Measurements from ENCODE around the gene DIDO1.
"Not testable (repeated sequence)": the region's sequence is repeated elsewhere in the genome, so short reads cannot be mapped to it uniquely, and the experiment has no call there.

DIDO1 gene

DNA sequence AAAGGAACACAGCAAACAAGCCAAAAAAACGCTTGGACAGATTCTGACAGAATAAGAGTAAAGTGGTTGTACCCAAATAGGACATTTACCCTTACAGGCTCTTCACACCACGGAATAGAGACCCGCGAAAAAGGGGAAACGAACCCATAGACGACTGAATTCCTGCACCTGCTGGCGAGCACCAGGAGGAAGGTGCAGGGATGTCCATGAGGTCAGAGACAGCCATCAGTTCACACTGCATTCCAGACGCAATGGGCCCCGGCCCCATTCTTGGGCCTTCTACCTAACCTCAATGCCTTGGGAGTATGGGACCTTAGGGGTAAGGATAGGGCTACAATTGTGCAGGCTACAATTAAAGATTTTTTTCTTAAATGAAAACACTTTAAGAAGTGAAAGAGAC, 5.2 kb upstream of the DIDO1 start:
- in situ Hi-C loops (cut with MboI; ENCODE audit: low sequenced_read_pairs) = no loop called here

DNA sequence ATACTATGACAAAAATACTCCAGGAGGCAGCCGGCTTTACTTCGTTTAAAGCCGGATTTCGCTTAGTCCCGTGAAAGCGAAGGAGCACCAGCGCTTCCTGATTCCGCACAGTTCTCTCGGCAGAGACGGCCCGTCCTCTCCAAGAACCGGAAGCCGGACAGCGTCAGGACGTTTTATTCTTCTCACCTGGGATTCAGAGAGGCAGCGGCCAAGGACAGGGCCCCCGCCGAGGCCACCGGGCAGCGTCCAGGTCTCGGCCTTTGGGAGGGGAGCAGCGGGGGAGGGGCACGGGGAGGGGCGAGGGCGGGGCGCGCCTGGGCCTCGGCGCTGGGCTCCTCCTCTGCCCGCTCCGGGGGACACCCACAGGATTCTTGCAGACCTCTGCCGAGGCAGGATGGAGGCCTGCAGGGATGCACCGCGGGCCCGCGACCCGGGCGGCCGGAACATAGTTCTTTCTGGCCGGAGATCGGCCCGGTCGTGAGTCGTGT, 2.8 kb upstream of the DIDO1 start:
- in situ Hi-C loops (cut with MboI; ENCODE audit: low sequenced_read_pairs) = no loop called here

DNA sequence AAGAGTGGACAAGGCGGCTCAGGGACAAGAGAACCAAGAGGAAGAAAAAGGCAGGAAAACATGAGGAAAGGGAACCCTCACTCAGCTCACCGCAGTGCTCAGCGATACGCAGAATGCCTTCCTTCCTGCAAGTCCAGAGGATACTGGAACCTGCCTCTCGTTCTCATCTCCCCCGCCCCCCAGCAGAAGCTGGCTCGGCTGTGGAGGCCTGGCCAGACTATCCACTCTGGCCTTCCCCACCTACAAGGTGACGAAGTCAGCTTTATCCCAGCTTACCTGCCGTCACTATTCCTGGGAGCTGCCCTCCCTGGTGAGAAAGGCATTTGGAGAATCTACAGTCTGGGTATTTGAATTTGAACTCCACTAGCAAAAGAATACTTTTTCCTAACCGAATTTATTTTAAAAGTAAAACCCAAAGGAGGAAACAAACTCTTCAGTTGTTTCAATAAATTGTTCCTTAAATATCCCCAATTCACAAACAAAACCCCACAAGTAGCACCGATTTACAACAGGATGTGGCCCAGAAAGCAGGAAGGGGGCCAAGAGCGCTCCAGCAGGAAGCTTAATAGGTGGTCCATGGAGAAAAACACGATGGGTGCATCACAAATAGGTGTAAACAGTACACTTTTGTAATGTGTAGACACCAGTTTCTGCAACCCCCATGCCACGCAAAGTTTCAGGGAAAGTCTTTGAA, 2.1 kb upstream of the DIDO1 start:
- in situ Hi-C loops (cut with MboI; ENCODE audit: low sequenced_read_pairs) = no loop called here

DNA sequence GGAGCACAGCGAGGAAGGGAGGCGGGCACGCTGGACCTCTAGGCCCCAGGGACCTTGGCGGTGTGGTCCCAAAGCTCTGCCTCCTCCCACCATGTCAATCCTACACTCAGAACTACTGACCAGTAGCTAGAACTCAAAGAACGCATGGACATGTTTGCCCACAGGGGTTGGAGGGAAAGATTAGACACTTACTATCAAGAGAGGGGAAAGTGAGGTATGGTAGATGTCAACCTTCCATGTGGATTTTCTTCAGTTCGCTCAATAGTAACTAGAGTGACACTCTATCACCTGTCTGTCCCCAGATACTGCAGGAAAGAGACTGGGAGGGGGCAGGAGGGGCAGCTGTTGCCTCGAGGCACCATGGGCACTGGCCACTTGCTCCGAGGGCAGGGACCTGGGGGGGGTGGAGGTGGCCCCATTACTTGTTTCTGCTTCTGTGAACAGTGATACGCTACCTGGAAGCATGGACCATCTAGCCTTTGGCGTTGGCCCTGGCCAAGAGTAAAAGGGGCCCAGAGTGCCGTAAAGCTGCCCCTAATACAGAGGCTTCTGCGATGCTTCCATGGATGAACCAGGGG, 912 bp upstream of the DIDO1 start:
- in situ Hi-C loops (cut with MboI; ENCODE audit: low sequenced_read_pairs) = no loop called here

DNA sequence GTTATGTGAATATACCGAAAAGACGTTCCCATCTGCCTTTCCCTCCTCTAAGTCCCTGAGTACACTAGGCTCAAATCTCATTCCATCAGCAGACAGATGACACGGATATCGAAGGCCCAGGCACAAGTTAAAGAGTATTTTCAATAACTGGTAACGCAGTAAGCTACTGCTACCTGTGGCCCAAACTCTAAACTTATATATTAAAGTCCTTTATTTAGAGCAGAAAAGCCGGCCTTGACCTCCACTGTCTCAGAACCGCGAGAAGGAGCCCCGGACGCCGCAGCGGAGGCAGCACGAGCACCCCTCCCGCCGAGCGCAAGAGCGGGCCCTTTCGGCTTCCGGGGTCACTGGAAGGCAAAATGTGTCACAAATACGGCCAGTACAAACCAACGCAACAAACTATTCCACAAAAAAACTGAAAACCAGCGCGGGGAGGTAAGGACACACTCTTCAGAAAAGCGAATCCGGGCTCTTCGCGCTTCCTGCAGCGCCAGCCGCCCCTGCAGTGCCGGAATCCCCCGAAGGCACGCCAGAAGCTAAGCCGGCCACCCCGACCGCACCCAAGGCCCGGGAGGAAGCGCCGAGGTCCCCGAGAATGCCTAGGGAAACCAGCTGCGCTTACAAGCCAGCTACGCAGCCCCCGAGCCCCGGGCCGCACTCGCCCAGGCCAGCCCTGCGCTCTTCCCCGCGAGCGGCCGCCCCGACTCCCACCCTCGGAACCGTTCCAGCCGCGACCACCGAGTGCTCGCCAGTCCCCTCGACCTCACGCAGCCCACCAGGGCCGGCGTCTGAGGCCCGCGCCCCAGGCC, 681 bp downstream of the DIDO1 start:
- in situ Hi-C loops (cut with MboI; ENCODE audit: low sequenced_read_pairs) = no loop called here

DNA sequence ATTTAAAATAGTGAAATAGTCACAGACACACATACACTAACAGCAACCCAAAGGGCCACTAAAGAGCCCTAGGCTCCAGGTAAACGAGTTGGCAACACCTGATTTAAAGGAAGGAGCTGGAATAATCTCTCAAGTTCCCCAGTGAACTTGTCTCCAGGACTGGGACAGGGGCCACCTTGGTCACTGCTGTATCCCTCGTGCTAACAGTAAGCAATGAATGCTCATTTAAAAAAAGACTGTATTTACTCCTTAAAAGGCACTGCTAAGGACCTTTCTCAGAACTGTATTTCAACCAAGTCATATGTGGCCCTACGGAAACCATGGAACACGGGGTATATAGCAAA, 1.3 kb downstream of the DIDO1 start:
- in situ Hi-C loops (cut with MboI; ENCODE audit: low sequenced_read_pairs) = no loop called here

DNA sequence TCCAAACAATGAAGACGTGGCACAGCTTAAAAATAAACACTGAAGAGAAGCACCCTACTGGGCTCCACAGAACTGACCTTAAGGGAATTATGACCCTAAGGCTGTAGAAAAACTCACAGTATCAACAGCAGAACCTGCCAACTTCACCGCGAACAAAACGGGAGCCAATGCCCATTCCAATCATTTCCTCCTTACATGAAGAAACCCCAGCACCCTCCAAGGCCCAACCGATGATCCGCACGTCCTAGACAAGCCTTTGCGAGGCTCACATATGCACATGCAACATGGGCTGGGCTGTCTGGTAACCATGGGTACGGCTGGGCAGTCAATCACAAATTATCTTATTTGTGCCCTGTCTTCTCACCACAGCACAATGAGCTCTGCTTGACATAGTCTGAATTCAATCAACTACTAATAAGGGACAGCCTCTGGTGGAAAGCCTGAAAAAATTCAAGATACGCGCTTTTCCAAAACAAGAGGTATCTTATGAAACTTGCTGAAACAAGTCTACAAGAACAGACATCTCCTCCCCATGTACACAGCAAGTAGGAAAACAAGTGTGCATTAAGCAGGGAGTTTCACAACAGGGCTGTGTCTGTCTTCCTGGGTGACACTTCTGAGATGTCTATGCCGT, 1.7 kb downstream of the DIDO1 start:
- in situ Hi-C loops (cut with MboI; ENCODE audit: low sequenced_read_pairs) = no loop called here

DNA sequence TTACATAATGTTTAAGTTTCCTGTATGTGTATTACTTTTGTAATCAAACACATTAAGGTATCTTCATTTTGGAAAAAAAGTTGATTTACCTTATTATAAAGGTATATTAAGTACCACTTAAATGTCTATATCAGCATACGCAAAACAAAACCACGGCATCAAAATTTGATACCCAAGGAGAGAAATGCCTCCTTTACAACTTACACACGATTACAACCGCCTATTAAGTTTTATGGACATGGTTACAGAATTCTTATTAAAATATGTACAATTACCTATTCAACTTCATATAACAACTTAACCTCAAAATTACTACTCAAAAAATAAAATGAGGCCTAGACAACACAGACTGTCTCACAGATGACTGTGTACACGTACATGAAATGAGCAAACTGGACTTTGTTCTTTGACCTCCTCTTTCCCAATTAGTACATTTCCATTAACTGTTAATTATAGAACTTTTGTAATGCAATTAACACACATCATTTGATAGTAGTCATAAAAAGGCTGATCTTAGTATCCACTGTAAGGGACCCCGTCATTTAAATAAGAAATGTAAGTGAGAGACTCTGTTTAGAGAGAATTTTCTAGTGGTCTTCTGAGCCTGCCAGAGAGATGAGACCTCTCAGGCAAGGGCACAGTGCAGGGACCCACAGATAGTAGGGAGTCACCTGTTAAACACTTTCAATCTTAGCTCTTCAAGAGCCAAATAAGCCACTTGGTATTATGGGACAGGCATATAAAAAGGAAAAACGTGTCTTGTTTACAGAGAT, 2.5 kb downstream of the DIDO1 start:
- in situ Hi-C loops (cut with MboI; ENCODE audit: low sequenced_read_pairs) = no loop called here

DNA sequence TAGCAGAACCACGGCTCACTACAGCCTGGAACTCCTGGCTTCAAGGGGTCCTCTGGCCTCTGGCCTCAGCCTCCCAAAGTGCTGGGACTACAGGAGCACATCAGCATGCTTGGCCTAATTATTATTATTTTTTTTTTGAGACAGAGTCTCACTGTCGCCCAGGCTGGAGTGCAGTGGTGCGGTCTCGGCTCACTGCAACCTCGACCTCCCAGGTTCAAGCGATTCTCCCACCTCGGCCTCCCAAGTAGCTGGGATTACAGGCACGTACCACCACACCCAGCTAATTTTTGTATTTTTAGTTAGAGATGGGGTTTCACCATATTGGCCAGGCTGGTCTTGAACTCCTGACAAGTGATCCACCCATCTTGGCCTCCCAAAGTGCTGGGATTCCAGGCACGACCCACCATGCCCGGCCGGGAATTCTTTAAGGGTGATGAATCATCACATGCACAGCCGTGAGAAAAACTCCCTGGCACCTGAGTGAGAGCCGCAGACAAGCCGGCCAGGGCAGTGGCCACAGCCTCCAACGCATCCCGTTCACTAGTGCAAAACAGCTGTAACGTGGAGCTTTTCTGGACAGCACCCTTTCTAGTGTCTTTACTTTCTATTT, 3.1 kb downstream of the DIDO1 start:
- in situ Hi-C loops (cut with MboI; ENCODE audit: low sequenced_read_pairs) = not testable (repeated sequence)

DNA sequence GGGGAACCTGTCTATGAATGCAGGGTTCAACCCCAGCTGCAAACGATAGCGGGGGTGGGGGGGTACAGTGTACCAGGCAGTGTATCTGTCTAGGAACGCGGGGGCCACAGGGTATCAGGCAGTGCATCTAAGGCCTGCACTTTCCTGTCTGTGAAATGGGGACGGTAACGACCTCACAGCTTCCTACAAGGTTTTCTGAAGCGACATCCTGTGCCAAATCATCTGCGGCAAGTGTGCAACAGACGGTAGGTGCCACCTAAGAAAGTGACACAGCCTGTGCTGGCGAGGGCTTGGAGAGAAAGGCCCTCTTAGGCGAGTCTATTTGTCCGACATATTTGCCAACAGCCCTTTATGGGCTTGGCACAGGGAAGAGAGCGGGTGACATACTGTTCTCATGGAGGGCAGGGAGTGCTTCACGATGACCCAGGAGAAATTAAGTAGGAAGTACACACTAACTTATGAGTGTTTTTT, 3.8 kb downstream of the DIDO1 start:
- in situ Hi-C loops (cut with MboI; ENCODE audit: low sequenced_read_pairs) = no loop called here

DNA sequence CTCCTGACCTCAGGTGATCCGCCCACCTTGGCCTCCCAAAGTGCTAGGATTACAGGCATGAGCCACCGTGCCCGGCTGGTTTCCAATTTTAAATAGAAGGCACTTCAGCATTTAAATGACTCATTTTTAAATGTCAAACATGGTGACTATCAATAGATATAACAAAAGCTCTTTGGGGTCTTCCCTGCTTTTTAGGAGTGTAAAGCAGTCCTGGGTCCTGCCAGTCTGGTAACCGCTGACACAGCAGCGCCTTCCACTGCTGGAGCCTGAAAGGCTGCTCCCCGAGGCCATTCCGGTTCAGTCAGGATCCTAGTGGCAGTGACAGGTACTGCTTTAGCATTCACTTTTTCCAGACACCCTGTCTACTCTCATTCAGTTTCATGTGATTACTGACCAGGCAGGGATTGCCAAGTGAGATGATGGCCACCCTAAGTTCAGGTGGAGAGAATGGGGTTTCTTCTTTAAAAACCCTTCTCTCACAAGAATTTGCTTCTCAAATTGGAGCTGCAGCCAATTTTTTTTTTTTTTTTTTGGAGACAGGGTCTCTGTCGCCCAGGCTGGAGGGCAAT, 5.1 kb downstream of the DIDO1 start:
- in situ Hi-C loops (cut with MboI; ENCODE audit: low sequenced_read_pairs) = no loop called here

DNA sequence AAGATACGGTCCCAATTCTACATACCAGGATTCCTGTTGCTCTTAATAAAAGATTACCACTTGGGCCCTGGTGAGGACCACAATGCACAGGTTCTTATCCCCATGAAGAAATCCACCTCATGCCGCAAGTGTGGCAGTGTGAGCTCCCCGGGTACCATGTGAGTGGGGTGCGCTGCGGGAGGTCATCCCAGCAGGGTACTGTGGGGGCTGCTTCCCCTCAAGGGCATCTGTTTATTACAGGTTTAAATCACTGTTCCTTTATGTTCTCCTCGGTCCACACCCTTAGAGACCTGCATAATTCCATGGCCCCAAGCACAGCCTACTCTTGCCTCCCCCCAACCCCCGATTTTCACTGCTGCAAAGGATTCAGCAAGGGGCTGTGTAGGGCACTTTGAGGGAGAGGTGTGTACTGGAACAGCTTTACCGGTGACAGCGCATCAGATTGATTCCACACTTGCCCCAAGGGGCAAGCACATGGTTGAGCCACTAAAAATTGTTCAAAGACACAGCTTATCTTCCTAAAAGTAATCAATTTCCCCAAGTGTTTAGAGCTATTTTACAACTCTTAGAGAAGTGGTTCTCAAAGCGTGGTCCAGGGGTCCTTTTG, 6.2 kb downstream of the DIDO1 start:
- in situ Hi-C loops (cut with MboI; ENCODE audit: low sequenced_read_pairs) = no loop called here

DNA sequence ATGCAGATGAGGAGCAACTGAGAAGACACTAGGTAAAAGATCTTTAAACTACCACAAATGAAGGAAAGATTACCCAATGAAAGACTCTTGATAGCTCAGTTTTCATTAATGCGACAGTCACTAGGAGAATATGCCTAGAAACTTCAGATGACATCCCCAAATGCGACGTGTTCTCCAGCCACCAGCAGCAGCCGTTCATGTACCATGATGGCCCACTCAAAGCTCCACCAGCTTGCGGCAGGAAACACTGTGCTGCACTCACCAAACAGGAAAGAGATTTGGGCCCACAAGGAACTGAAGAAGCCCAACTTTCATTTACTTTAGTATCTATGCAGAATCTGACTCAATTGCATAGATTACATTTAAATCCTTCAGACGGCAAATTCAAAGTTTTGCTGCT, 7.5 kb downstream of the DIDO1 start:
- in situ Hi-C loops (cut with MboI; ENCODE audit: low sequenced_read_pairs) = no loop called here

DNA sequence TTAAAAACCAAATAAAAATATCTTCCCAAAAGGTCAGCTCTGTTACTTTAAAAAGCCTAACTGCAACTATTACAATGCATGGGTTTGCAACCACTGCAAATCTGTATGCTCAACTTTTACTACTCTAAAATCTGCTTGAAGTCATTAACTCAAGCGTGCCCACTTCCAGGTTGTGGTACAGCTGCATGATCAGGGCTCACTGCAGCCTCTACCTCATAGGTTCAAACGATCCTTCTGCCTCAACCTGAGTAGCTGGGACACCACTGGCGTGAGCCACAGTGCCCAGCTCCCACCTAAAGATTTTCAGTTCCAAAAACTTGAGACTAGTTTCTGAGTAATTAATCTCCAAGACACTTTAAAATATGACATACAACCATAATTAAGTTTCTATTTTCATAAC, 8.2 kb downstream of the DIDO1 start:
- in situ Hi-C loops (cut with MboI; ENCODE audit: low sequenced_read_pairs) = no loop called here

DNA sequence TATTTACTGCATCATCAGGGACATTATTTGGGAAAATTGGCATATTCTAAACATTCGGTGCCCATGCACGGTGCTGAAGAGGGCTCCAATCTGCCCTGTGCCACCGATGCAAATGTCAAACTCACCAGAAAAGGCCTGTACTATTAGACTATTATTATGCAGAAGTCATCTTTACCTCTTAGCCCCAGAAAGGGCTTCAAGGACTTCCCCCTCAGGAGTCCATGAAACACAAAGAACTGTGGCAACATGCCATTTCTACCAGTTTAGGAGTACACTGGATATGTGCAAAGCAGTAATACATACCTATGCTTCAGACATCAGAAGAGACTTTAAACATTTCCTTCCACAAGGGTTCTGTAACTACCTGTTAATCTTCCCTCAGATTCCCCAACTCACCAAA, 8.6 kb downstream of the DIDO1 start:
- in situ Hi-C loops (cut with MboI; ENCODE audit: low sequenced_read_pairs) = no loop called here

DNA sequence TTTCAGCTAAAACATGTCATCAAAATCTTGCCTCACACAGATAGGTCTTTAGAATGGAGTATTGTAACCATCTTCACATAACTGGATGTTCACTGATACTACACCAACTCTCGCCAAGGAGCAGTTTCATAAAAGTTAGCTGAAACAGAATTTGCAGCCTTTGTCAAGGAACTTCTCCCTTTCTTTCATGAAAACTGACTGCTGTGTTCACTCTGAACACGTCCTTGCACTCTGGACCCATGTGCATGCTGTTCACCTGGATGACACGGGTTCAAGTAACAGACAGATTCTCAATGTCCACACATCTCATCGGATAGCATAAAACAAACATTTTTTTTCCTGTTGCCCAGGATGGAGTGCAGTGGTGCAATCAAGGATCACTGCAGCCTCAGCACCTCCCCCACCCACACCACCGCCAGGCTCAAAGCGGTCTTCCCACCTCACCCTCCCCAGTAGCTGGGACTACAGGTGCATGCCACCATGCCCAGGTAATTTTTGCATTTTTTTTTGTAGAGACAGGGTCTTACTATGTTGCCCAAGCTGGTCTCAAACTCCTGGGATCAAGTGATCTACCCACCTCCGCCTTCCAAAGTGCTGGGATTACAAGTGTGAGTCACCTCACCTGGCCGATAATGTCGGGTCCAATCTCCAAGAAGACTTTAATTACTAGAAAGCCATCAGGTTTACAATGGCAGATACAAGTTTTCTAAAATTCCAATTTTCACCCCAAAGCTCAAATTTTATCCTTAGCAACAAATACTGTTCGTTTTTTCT, 9.4 kb downstream of the DIDO1 start:
- in situ Hi-C loops (cut with MboI; ENCODE audit: low sequenced_read_pairs) = no loop called here

DNA sequence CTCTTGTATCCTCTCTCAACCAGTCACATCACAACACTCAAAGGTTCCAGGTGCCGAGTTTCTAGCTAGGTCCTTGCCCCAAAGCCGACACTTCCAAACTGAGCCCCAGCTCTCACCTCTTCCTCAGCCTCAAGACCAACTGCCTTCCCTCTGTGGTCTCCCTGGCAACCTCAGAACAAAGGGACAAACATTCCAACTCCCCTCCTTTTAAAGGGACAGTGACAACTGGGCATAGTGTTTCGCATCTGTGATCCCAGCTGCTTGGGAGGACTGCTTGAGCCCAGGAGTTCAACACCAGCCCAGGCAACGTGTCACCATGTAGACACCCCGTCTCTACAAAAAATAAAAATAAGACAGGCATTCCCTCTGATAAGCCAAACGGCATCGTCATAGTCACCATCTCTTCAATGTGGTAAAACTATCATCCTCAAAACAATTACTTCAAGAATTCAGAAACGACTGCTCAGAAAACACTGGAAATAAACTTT, 11.3 kb downstream of the DIDO1 start:
- in situ Hi-C loops (cut with MboI; ENCODE audit: low sequenced_read_pairs) = no loop called here

DNA sequence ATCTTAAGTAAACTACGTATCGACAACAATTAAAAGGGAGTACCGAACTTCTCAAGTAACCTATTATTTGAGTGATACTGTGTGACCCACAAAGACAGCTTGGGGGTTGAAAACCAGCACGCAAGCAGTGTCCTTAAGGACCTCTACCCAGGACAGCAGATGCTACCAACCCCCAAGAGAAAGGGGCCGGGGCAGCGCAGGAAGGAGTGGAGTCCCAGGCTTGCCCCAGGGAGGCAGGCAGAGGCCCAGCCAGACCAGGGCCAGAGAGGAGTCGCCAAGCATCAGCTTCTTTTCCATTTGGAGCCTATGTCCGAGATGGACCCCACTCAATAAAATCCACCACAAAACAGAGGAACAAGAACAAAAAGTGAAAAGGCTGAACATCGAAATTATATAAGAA, 11.9 kb downstream of the DIDO1 start:
- in situ Hi-C loops (cut with MboI; ENCODE audit: low sequenced_read_pairs) = no loop called here
